GM18520 (cell line): ENCODE measurements around the gene RAB3A.
"Not testable (repeated sequence)": the region's sequence is repeated elsewhere in the genome, so short reads cannot be mapped to it uniquely, and the experiment has no call there.

Source experiments
- ATAC-seq: cut with Tn5 transposase; IDR thresholded peaks from one replicate; pipeline ENCODE4 v1.9.1; 2021; ENCODE audit not compliant: unreplicated experiment

Gene RAB3A

GRCh38 chr19:18171605-18172327, 32.1 kb downstream of the RAB3A start:
- ATAC-seq: no peak

- ATAC-seq: no peak
These were observed 33.1 kb downstream of the RAB3A start for GRCh38 chr19:18170714-18171255.

DNA sequence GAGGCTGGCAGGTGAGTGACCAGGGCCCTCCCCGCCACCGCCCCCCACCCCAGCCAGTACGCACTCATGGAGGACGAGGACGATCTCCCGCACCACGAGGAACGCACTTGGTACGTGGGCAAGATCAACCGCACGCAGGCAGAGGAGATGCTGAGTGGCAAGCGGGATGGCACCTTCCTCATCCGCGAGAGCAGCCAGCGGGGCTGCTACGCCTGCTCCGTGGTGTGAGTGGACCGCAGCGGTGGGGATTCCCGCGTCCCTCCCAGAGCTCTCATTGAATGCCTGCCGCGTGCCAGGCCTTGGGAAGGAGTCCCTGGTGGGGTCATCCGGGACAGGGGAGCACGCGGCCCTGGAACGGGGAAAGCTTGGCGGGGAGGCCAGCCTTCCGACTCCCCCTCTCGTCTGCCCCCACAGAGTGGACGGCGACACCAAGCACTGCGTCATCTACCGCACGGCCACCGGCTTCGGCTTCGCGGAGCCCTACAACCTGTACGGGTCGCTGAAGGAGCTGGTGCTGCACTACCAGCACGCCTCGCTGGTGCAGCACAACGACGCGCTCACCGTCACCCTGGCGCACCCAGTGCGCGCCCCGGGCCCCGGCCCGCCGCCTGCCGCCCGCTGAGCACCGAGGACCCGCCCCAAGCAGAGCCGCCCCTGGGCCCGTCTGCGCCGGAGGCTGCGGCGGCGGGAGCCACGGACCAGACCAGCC, 35.0 kb downstream of the RAB3A start:
- no peak for ATAC-seq

GRCh38 chr19:18167975-18168645, 35.7 kb downstream of the RAB3A start:
- ATAC-seq: no peak

DNA sequence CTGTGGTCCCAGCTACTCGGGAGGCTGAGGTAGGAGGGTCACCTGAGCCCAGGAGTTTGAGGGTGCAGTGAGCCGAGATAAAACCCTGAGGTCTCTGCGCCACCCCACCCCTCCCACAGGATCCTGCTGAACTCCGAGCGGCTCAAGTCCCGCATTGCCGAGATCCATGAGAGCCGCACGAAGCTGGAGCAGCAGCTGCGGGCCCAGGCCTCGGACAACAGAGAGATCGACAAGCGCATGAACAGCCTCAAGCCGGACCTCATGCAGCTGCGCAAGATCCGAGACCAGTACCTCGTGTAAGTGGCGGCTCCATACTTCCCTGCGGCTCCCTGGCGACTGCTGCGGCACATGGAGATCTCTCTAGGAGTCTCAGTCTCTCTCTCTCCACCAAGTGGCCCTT, 36.8 kb downstream of the RAB3A start:
- ATAC-seq: no peak

DNA sequence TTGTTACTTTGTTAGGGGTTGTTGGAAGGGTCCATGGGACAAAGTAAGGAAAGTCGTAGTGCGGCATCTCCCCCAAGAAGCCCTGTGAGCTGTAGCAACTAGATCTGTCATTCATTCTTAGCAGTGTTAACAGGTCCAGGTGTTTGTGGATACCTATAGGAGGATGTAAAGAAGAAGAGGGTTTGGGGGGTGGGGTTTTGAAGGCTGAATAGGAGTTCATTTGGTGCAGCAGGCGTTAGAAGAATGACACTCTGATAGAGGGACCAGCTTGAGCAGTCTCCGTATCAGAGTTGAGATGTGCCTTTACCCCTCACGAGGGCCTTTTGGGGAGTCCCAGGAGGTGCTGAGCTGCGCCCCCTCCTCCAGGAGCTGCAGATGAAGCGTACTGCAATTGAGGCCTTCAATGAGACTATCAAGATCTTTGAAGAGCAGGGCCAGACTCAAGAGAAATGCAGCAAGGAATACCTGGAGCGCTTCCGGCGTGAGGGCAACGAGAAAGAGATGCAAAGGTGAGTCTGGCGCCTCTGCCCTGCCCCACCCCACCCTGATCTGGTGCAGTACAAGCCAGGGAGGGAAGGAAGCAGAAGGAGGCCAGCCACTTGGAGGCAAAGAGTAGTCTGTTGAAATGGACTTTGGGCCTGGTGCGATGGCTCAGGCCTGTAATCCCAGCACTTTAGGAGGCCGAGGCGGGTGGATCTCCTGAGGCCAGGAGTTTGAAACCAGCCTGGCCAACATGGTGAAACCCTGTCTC, 37.9 kb downstream of the RAB3A start:
- no peak for ATAC-seq

GRCh38 chr19:18164072-18164471, 39.8 kb downstream of the RAB3A start:
- ATAC-seq: no peak

DNA sequence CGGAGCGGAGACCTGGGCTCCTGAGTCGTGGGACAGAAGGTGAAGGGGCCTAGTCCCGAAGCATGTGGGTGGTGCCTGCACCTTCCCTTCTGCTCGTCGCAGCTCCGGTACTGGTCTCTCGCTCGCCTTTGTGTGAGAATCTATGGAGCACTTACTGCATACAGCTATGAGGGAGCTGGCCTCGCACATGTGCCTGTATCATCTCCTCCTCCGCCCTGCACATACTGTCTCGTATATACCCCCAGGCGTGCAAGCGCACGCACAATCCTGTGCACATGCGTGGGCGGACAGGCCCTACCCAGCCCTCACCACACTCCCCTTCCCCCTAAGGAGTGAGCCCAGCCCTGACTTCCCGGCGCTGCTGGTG, 42.2 kb downstream of the RAB3A start:
- no peak for ATAC-seq

DNA sequence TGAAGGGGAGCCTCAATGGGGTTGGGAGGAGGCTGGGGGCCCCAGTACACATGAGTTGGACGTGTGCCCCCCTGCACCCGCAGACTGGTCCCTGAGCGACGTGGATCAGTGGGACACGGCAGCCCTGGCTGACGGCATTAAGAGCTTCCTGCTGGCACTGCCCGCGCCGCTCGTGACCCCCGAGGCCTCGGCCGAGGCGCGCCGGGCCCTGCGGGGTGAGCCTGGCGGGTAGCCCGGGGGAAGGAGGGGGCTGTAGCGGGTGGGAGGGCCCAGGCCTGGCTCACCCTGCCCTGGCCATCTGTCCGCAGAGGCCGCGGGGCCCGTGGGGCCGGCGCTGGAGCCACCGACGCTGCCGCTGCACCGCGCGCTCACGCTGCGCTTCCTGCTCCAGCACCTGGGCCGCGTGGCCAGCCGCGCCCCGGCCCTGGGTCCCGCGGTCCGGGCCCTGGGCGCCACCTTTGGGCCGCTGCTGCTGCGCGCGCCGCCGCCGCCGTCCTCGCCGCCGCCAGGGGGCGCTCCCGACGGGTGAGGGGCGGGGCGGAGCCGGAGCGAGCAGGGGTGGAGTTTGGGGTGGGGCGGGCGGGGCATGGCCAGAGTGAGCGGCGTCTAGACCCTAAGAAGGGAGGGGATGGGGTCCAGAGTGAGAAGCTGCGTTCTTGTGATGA, 42.7 kb downstream of the RAB3A start:
- ATAC-seq: peak; percentile 56

DNA sequence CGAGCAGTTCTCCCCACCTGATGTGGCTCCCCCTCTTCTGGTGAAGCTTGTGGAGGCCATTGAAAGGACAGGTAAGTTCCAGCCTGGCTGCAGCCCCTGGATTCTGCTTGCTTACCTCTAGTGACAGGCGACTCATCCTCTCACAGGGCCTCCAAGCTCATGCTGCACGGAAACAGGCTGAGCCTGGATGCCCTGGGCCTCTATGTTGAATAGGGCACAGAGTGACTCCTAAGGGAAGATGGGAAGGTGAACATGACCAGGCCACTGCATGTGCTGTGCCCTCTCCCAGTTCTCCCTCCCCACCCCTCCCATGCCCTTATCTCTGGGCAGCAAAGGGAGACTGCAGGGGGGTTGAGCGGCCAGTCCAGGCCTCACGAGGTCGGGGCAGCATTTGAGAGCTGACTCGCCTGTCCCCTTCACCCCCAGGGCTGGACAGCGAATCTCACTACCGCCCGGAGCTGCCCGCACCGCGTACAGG, 43.3 kb downstream of the RAB3A start:
- no peak for ATAC-seq

GRCh38 chr19:18159810-18160209, 44.0 kb downstream of the RAB3A start:
- no peak for ATAC-seq

- ATAC-seq: not testable (repeated sequence)
These were observed 44.7 kb downstream of the RAB3A start for GRCh38 chr19:18159059-18159616.

- ATAC-seq: no peak
These were observed 45.4 kb downstream of the RAB3A start for GRCh38 chr19:18158467-18158866.

GRCh38 chr19:18157465-18158063, 46.3 kb downstream of the RAB3A start:
- ATAC-seq: no peak

DNA sequence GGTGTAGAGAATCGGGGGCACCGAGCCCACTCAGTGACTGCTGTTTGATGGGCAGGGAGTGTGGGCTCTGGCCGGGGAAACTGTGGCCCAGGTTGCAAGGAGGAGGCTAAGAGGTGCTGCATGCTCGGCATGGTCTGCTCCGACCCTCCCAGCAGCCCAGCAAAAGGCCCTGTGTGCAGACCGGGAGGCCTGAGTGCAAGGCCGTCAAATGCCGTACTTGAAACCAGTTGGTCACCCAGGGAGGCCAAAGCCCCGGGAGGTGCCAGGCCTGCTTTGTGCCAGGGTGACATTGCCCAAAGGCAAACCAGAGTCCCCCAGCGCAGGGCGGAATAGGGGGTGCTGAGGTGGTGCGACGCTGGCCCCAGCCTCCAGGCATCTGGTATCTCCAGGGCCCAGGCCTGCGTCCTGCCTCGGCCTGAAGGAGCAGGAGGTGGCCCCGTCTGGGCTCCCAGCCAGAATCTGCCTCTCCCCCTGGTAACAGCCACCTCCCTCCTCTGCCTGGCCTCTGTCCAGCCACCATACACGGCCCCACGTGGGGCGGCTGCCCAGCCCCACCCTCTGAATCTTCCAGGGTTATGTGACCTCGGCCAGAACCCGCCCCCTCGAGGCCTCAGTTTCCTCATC, 46.9 kb downstream of the RAB3A start:
- no peak for ATAC-seq

DNA sequence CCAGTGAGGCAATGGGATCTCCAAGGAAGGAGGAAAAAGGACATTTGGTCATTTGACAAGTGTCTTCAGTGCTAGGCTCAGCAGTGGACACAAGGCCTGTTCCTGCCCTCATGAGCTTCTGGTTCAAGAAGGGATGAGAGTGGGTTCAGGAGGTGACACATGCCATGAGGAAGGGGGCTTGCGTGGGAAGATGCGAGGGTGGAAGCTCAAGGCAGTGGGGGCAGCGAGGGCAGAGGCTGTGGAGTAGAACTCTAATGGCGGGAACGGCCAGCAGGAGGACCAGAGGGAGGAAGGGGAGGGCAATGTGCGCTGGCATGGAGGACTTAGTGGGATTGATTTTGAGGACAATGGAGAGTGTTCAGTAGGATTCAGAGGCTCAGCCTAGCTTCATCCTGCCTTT, 47.6 kb downstream of the RAB3A start:
- ATAC-seq: no peak

DNA sequence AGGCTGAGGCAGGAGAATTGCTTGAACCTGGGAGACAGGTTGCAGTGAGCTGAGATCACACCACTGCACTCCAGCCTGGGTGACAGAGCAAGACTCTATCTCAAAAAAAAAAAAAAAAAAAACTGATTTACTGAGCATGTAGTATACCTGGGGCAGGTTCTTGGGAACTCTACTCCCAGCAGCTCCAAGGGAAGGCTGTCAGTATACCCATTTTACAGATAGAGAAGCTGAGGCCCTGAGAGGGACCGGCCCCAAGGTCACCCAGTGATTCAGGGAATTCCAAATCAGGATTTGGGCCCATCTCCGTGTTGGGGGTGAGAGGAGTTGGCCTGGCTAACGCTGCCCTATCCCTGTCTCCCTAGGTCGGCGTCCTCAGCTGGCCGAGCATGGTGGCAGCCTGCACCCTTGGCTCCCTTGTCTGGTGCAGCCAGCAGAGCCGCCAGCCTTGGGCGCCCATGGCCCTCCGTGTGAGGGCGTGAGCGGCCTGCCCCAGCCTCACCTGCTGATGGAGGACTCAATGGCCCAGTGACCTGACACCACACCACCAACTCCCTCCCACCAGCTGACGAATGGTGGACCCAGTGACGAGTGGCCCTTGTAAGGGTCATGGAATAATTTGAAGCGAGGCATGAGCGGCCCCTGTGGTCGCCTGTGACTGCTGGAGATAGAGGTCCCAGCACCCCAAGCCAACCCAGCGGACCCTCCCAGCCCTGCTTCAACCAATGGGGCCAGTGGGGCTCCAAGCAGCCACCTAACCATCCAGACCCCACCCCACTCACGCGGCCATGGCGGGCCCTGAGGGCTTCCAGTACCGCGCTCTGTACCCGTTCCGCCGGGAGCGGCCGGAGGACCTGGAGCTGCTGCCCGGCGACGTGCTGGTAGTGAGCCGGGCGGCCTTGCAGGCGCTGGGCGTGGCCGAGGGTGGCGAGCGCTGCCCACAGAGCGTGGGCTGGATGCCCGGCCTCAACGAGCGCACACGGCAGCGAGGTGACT, 48.5 kb downstream of the RAB3A start:
- no peak for ATAC-seq

DNA sequence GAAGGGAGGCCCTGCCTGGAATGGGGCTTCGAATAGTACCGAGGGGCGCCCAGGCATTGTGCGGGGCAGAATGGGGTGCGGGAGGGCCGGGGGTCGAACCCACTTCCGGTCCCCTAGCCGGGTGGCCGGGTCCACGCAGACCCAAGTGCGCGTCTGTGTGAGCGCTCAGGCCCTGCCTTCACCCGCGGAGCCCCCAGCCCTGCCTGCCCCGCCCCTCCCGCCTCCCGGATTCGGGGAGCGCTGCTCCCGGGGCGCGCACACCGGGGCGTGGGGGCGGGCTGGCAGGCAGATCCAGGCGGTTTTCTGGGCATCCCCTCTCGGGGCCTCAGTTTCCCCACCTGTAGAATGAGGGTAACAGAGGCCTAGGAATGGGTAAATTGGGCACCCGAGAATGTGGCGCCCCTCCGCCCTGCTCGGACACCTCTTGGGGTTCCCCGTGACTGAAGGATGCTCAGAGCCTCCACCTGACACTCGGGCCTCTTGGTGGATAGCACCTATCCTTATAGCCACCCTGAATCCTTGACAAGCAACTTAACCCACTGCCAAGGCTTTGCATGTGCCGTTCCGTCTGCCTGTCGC, 50.2 kb downstream of the RAB3A start:
- no peak for ATAC-seq
